Measurements from ENCODE around the gene TLR5.

DNA sequence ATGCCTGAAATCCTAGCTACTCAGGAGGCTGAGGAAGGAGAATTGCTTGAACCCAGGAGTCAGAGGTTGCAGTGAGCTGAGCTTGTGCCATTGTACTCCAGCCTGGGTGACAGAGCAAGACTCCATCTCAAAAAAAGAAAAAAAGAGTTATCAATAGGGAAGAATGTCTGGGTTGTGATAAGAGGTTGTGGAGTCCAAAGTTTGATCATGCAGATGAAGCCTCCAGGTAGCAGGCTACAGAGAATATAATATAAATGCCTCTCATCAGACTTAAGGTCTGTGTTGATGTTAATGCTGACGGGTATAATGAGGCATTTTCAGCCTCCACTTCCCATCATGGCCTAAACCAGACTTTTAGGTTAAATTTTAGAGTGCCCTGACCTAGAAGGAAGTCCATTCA, 24.6 kb downstream of the TLR5 start:
- TF ChIP-seq EZH2 (IDR thresholded peaks at IDR 0.05; ENCODE audit: low read length): no peak
- TF ChIP-seq, protein P1, sequence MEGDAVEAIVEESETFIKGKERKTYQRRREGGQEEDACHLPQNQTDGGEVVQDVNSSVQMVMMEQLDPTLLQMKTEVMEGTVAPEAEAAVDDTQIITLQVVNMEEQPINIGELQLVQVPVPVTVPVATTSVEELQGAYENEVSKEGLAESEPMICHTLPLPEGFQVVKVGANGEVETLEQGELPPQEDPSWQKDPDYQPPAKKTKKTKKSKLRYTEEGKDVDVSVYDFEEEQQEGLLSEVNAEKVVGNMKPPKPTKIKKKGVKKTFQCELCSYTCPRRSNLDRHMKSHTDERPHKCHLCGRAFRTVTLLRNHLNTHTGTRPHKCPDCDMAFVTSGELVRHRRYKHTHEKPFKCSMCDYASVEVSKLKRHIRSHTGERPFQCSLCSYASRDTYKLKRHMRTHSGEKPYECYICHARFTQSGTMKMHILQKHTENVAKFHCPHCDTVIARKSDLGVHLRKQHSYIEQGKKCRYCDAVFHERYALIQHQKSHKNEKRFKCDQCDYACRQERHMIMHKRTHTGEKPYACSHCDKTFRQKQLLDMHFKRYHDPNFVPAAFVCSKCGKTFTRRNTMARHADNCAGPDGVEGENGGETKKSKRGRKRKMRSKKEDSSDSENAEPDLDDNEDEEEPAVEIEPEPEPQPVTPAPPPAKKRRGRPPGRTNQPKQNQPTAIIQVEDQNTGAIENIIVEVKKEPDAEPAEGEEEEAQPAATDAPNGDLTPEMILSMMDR (optimal IDR thresholded peaks at IDR 0.05 in 1 of 3, IDR thresholded peaks at IDR 0.05 in 1 of 3, conservative IDR thresholded peaks at IDR 0.05 in 1 of 3; ENCODE audit: extremely low read depth in 1 of 3, insufficient read depth in 2 of 3, low read length in 3 of 3): no peak
